PFSK-1 (cell line): Measurements from ENCODE around the gene CACNB1.

ENCODE experiments used
- POLR2AphosphoS5 ChIP-seq: IDR thresholded peaks from 2 replicates; pipeline ENCODE4 v1.6.1; 2012; ENCODE audit warnings: low read depth, mild to moderate bottlenecking, control low read depth, low read length, moderate library complexity
- SIN3A ChIP-seq: IDR thresholded peaks from 2 replicates; pipeline ENCODE4 v1.6.1; 2012; ENCODE audit warnings: mild to moderate bottlenecking, low read length, moderate library complexity, borderline replicate concordance; ENCODE audit not compliant: insufficient read depth
- TAF1 ChIP-seq: IDR thresholded peaks from 2 replicates; pipeline ENCODE4 v1.6.1; 2012; ENCODE audit warnings: low read length, control low read depth, borderline replicate concordance; ENCODE audit not compliant: insufficient read depth
- TF ChIP-seq, protein P1 (sequence below), 2 experiments: IDR thresholded peaks; 2 replicates each; pipeline versions ENCODE4 v1.6.1 to v1.8.0; 2011 to 2012; ENCODE audit warnings: low read depth in 2 of 2, low read length in 2 of 2, control low read depth in 1 of 2, inconsistent platforms in 1 of 2, mild to moderate bottlenecking in 1 of 2, moderate library complexity in 1 of 2; ENCODE audit not compliant: insufficient read depth in 1 of 2

DNA sequence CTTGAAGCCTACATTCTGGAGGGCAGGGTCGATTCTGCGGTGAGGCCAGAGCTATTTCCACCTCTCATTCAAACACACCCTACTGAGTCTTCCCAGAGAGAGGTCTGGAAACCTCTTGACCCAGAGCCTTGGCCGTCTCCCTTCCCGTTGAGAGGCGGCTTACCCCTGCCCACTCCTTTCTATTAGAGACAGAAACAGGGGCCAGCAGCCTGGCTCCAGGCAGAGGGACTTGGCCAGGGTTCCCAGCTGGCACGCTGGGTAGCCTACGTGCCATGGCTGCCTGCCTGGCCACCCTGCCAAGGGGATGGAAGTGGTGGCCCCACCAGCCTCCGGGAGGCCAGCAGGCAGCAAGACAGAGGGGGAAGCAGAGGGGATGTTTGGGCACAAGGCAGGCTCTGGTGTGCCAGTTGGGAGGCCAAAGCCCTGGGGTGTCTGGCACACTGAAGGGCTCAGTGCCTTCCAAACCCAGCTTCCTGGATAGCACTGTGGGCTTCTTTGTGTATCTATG lies 22.2 kb upstream of the CACNB1 start:
- no peak for TF ChIP-seq SIN3A
- TF ChIP-seq, protein P1, sequence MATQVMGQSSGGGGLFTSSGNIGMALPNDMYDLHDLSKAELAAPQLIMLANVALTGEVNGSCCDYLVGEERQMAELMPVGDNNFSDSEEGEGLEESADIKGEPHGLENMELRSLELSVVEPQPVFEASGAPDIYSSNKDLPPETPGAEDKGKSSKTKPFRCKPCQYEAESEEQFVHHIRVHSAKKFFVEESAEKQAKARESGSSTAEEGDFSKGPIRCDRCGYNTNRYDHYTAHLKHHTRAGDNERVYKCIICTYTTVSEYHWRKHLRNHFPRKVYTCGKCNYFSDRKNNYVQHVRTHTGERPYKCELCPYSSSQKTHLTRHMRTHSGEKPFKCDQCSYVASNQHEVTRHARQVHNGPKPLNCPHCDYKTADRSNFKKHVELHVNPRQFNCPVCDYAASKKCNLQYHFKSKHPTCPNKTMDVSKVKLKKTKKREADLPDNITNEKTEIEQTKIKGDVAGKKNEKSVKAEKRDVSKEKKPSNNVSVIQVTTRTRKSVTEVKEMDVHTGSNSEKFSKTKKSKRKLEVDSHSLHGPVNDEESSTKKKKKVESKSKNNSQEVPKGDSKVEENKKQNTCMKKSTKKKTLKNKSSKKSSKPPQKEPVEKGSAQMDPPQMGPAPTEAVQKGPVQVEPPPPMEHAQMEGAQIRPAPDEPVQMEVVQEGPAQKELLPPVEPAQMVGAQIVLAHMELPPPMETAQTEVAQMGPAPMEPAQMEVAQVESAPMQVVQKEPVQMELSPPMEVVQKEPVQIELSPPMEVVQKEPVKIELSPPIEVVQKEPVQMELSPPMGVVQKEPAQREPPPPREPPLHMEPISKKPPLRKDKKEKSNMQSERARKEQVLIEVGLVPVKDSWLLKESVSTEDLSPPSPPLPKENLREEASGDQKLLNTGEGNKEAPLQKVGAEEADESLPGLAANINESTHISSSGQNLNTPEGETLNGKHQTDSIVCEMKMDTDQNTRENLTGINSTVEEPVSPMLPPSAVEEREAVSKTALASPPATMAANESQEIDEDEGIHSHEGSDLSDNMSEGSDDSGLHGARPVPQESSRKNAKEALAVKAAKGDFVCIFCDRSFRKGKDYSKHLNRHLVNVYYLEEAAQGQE (IDR thresholded peaks at IDR 0.05; ENCODE audit: insufficient read depth in 1 of 2, low read depth in 2 of 2, low read length in 2 of 2): no peak
- TF ChIP-seq POLR2AphosphoS5: no peak
- TF ChIP-seq TAF1: no peak
